Pulmonary artery endothelial cell (primary cell): ENCODE measurements around the gene BRWD1. TPM values are rescaled to one million over a fixed set of nuclear protein-coding genes. Genes with fewer than 3 reads are reported as not detected.
"Not testable (repeated sequence)": the region's sequence is repeated elsewhere in the genome, so short reads cannot be mapped to it uniquely, and the experiment has no call there.

ENCODE experiments used
- DNase-seq: peaks from one replicate; pipeline ENCODE4 v3.0.0-alpha.2; 2011; ENCODE audit warnings: low read depth, low spot score
- total RNA-seq: library from RNA; depleted of rRNA; stranded (reverse); fragments of >200 nt; gene quantifications from 2 replicates; pipeline ENCODE4 v1.2.3, GENCODE V29; 2014

BRWD1 gene
- total RNA-seq, 1 donor from 2014 or later, result 33.4 TPM

DNA sequence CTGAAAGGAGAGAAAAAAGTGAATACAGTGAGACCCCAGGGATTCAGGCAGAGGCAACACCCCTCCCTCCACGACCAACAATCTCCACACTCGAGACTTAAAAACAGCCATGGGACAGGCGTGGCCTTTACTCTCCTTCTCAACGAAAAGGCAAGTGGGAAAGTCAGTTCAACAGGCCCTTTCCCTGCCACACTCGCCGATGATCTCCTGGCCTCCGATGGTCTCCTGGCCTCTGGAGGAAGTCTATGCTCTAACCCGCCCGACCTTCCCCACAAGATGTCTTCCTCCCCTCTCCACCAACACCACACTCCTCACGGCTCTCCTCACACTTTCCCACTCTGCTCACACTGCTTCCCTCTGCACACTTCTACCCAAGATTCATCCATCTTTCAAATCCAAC, 137.8 kb downstream of the BRWD1 start:
- no peak for DNase-seq

DNA sequence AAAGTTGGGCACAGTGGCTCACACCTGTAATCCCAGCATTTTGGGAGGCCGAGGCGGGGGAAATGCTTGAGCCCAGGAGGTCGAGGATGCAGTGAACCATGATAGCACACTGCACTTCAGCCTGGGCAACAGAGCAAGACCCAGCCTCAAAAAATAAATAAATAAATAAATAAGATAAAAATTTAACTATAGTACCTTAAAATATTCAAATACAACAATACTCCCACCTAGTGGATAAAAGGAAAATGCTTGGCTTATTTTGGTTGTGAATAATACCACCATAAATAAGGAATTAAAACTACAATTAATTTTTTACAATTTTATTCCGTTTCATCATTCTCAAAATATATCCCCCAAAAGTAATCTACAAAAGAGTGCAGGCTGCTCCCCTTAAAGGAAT, 138.3 kb downstream of the BRWD1 start:
- DNase-seq, result no peak

DNA sequence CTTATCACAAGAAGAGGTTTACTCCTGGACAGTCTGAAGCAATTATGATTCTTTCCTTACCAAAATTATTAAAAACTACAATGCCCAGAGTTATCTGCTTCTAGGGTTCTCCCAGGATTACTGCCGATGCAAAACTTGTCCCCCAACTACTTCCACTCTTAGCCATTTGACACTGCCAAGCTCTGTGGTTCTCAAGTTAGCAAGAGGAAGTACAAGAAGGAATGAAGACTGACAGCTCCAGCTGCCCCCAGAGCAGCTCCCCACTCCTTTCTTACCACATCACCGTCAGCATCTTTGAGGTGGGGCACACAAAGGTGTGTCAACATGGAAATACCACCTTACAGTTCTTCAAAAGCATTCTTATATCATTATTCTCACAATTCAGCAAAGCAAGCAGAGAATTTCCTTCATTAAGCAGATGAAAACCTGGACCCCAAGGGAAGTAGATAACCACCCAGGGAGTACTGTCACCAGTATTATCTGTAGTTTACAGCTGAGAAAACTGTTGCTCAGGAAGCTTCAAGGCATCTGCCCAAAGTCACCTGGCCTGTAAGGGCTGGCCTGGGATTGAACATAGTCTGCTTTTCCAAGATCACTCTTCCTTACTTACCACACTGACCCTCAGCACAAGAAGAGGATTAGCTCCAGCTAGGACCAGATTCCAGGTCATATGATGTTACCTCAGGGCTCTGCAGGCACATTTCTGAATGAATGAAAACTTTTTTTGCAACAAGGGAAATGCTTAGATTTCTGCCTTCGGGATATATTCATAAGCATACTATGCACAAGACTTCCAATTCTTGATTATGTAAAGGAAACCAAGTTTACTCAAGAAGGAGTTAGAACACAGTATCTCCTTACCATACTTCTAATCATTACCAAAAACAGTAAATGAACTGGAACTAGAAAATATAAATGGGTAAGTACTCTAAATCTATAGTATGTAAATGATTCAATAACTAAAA, 139.4 kb downstream of the BRWD1 start:
- no peak for DNase-seq

DNA sequence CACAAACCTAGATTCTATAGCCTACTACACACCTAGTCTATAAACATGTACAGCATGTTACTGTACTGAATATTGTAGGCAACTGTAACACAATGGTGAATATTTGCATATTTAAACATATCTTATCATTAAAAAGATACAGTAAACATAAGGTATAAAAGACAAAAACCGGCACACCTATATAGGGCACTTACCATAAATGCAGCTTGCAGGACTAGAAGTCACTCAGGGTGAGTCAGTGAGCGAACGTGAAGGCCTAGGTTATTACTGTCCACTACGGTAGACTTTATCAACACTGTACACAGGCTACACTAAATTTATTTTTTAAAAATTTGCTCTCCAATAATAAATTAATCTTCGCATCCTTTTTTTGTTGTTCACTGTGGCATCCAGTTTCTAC, 143.5 kb downstream of the BRWD1 start:
- no peak for DNase-seq

DNA sequence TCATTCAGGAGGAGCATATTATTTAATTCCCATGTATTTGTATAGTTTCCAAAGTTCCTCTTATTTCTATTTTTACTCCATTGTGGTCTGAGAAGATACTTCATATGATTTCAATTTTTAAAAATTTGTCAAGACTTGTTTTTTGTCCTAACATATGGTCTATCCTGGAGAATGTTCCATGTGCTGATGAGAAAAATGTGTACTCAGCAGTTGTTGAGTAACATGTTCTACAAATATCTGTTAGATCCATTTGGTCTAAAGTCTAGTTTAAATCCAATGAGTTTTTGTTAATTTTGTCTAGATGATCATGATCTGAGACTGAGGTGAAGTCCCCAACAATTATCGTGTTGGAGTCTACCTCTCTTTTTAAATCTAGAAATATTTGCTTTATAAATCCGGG, 144.6 kb downstream of the BRWD1 start:
- DNase-seq, result no peak

DNA sequence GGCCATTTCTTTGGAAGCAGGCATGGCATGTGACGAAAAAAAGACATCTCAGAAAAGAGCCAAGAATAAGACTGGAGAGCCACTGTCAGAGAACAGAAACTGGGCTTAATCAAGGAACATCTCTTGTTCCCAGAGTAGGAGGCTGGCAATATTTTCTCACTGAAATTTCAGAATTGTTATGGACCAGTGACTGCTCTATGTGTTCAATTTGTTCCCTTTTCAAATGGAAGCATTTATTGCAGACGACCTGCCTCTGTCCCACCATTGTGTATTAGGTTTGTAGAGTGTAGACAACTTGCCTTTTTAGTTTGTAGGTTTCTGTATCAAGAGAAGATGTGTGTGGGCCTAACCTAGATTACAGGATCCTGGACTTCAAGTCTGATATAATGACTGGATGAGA, 148.9 kb downstream of the BRWD1 start:
- no peak for DNase-seq

DNA sequence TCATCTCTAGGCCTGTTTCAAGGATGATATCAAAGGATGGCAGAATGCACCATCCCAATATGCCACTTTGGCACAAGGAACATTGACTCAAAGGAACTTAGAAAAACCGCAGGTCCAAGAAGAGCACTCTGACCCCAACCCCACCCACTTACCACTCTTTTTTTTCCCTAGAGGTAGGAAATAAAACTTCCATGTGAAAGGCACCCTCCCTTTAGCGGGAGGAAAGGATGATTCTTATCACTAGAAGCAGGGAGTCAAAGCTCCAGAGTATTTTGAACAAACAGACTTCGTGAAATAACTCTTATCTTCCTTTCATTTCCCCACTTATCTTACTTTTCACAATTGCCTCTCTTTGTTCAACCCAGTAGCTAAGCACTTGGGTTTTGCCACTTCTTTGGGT, 152.4 kb downstream of the BRWD1 start:
- no peak for DNase-seq

DNA sequence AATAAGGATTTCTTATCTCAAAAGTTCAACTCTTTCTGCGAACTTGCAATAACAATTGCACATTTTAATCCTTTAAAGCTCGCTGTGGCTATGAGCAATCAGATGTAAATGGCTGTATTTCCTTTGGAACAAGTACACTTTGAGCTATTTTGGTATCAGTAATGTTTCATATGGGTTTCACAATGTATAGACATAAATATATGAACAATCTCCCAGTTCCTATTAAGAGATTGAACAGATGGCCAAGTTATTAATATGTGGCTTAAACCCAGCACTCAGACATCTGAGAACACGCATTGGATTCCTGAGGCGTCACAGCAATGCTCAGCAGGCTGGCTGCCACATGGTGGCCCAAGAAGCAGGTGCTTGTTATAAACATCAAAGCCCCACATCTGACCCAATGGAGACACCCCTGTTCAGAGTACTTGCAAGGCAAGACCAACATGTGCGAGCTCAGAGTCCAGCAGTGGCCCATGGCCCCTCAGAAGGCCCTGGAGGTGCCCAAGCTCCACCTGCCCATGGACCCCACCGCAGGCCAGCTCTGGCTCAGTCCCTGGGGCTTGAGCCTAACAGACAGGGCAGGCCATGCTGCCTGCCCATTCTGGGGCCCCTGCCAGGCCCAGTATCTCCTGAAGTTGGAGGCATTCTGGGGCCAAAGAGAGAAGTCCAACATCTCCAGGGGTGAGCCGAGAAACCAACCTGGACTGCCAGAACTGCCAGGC, 153.9 kb downstream of the BRWD1 start:
- no peak for DNase-seq

DNA sequence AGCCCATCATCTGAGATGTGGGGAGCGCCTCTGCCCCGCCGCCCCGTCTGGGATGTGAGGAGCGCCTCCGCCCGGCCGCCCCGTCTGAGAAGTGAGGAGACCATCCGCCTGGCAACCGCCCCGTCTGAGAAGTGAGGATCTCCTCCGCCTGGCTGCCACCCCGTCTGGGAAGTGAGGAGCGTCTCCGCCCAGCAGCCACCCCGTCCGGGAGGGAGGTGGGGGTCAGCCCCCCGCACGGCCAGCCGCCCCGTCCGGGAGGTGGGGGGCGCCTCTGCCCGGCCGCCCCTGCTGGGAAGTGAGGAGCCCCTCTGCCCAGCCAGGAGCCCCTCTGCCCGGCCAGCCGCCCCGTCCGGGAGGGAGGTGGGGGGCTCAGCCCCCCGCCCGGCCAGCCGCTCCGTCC, 156.2 kb downstream of the BRWD1 start:
- not testable (repeated sequence) for DNase-seq

DNA sequence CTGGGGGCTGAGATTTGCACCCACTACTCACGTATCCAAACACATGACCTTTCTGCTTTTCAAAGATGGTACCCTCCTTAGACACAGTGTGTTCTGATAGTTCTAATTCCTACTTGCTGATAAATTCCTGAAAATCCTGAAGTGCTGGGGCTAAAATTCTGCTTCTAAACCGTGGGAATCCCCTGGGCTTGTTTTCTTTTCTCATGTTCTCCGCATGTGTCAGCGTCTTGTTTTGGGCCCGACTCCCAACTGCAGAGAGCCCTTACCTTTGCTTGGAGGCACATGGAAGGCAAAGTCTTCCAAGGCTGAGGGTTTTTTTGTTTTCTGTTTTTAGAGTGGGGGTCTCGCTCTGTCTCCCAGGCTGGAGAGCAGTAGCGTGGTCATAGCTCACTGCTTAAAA, 157.4 kb downstream of the BRWD1 start:
- no peak for DNase-seq

DNA sequence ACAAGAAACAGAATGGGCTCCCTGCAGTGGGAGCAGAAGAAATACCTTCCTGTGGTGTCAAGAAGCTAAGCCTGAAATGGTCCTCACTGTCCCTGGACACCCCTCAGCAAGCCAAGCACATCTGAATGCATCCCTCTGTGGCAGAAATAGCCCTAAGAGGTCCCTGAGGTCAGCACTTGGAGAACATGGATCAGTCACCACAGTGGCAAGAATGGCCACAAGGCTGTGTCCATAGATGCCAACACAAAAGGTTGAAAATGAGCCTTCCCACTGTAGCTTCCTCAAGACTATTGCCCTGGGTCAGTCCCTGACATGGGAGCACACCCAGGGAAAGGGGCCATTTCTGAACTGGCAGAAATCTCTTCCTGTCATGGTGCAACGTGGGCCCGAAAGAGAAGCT, 157.9 kb downstream of the BRWD1 start:
- no peak for DNase-seq

DNA sequence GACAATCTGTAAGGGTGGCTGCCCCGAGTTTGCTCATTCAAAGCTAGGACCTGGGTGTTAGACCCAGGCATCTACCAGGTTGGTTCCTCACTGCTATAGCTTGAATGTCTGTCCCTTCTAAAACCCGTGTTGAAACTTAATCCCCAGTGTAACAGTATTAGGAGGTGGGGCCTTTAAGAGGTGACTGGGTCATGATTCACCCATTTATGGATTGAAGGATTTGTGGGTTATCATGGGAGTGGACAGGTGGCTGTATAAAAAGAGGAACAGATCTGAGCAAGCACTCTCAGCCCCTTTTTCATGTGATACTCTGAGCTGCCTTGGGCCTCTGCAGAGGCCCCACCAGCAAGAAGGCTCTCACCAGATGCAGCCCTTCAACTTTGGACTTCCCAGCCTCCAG, 159.6 kb downstream of the BRWD1 start:
- no peak for DNase-seq

DNA sequence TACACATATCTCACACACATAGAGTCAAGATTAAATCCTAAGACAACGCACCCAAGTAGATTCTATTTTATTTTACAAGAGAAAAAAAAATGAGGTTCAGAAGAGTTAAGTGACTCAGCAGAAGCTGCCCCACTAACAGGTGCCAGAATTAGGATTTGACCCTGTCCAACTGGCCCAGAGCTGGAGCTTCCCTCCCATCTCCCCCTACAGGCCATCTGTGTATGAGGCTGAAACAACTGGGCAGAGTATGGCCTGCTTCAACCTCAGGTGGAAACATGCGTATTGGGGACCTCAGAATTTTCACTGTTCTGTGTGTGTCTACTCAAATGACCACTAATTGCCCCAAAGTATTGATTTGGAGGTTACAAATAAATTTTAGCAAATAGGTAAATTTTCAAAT, 160.1 kb downstream of the BRWD1 start:
- DNase-seq, result no peak

DNA sequence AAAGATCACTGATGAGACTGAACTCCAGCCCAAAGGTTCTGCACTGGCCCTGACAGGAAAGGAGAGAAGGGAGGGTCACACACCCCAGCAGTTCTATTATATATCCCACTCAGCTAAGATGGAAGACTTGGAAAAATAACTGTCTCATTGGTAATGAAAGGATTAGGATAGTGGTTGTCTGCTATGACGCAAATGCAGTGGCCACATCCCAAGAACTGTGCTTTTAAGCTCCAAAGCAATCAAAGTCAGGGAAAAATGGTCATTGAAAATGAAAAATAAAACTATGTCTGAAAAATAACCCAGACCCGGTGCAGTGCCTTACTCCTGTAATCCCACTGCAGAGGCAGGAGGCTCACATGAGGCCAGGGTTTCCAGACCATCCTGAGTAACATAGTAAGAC, 161.2 kb downstream of the BRWD1 start:
- no peak for DNase-seq

DNA sequence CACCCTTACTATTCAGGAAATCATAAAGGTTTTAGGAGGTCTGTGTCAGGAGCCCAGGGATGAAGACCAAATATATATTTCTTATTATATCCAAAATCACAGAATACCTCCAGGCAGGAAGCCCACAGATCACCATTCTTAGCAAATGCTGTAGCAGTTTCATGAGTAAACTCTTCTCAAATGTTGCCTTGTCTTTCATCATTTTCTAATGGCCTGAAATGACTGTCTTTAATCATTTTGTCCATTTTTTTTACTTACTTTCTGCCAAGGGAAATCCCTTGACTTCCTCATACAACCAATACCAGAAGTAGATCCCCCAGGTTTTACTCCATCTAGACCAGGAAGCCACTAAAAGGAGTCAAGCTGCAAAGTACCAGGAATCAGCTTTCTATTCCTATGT, 162.6 kb downstream of the BRWD1 start:
- no peak for DNase-seq

DNA sequence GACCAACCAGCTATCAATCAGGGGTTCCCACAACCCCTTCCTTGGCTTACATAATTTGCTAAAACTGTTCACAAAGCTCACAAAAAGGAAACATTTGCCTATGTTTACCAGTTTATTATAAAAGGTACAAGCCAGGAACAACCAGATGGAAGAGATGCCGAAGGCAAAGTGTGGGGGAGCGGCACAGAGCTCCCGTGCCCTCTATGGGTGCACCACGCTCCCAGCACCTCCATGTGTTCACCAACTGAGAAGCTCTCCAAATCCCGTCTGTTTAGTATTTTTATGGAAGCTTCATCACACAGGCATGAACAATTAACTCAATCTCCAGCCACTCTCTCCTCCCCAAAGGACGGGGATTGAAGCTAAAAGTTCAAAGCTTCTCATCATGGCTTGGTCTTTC, 163.1 kb downstream of the BRWD1 start:
- DNase-seq, result no peak

DNA sequence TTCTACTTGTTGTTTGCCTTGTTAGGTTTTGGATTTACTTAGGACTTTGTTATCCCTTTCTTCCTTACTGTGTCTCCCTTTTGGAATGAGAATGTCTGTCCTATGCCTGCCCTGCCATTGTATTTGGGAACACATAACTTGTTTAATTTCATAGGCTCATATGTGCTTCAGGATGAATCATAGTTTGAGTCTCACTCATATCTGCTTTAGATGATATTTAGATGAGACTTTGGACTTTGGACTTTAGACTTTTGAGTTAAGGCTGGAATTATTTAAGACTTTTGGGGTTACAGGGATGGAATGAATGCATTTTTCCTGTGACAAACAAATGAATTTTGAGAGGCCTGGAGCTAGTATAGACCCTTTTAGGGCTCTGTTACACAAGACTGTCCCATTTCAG, 163.6 kb downstream of the BRWD1 start:
- DNase-seq, result no peak

DNA sequence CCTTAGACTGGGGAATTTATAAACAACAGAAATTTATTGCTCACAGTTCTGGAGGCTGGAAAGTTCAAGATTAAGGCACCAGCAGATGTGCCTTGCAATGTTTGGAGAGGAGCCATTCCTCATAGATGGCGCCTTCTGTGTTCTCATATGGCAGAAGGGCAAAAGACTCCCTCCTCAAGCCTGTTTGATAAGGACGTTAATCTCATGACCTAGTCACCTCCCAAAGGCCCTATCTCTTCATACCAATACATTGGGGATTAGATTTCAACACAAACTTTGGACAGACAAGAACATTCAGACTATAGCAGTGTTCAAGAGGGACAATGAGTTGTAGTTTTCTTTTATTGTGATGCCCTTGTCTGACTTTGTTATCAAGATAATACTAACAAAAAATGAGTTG, 164.5 kb downstream of the BRWD1 start:
- no peak for DNase-seq

DNA sequence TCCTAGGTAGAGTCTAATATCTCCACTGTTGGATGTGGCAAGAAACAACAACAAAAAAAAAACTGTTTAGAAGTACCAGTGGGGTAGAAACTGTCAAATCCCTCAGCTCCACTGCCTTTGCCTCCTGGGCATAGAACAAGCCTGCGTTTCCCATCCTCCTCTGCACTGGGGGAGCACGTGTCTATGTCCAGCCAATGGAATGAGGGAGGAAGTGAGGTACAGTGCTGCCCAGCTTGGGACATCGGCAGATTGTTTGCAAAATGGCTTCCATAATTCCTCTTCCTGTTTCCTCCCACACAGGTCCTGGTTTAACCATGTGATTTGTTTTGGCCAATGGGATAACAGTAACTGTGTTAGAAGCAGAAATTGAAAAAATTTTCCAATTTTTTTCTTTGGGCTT, 169.2 kb downstream of the BRWD1 start:
- no peak for DNase-seq

DNA sequence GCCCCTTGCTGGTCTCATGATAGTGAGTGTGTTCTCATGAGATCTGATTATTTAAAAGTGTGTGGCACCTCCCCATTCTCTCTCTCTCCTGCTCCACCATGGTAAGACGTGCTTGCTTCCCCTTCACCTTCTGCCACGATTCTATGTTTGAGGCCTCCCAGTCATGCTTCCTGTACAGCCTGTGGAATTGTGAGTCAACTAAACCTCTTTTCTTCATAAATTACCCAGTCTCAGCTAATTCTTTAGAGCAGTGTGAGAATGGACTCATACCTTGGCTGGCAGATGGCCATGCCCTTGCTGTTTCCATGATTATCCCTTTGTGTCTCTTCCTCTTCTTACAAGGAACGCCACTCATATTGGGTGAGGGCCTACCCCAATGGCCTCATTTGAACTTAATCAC, 170.5 kb downstream of the BRWD1 start:
- no peak for DNase-seq

DNA sequence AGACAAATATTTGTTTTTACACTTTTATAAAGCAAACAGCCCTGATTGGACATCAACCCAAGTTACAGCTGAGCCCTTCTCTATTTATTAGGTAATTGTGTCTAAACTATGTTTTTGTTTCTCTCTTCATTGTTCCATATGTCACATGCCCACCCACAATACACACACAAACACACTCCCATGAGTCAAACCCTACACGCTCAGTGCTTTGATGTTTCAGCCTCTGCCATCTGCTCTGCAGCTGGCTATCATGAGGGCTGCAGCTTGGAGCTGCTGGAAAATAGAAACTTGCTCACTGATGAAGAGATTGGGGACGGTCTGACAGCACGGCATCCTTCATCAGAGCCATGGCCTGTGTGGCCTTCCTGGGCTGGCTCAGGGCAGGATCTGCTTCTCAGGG, 171.9 kb downstream of the BRWD1 start:
- no peak for DNase-seq

DNA sequence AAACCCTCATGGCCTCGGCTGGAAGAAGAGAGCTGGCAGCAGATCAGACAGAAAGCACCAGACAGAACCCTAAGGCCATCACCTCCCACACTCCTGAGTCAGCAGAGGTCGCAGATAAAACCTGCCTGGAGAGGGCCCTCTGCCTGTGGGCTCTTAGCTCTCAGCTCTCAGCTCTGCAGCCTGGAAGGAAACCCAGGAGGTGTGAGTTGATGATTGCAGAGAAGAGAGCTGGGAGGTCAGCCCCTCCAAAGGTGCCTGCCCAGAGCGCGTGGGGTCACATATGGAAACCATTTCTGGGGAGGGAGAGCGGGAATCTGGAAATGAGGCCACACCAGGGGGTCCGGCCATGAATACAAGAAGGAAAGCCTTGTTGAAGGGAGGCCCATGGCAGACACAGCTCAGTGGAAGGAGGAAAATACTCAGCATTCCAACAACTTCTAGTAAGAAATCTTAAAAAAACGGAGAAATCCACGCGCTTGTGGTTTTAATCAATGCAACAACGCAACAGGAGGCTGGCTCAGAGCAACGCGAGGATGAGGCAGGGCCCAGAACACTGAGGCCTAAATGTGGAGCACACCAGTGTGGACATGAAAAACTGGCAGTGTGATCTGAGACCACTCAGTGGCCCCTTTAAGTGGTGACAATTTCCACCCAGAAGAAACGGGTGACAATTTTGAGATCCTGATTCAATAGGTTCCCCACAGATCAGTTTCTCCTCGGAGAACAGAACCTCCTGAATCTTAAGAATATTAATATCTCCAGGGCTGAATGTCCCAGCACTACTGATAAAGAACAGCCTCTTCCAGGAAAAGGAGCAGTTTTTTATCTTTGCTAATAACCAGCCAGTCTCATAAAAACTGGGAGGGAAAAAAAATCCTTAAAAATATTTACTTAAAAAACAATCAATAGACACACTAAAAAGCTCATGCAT, 175.9 kb downstream of the BRWD1 start:
- DNase-seq, result no peak
